HG03103 (cell line): Measurements from ENCODE around the gene CAVIN3.
A peak's percentile ranks its signal among the peaks of the same experiment; 100 is the strongest.
"Not testable (repeated sequence)": the region's sequence is repeated elsewhere in the genome, so short reads cannot be mapped to it uniquely, and the experiment has no call there.

Source experiments
- ATAC-seq: cut with Tn5 transposase; IDR thresholded peaks from one replicate; pipeline ENCODE4 v1.9.1; 2021; ENCODE audit warnings: low read depth; ENCODE audit not compliant: unreplicated experiment

The CAVIN3 gene

GRCh38 chr11:6326985-6327384 lies 6.7 kb upstream of the CAVIN3 start:
- ATAC-seq: no peak

GRCh38 chr11:6326303-6326702 lies 6.0 kb upstream of the CAVIN3 start:
- no peak for ATAC-seq

- no peak for ATAC-seq
These were observed 3.1 kb upstream of the CAVIN3 start for GRCh38 chr11:6323291-6323905.

GRCh38 chr11:6321961-6322362 lies 1.7 kb upstream of the CAVIN3 start:
- ATAC-seq: no peak

GRCh38 chr11:6321356-6321755 lies 1.1 kb upstream of the CAVIN3 start:
- no peak for ATAC-seq

- peak; percentile 43 for ATAC-seq
These were observed 444 bp downstream of the CAVIN3 start for GRCh38 chr11:6319704-6320410.

- ATAC-seq: no peak
These were observed 1.1 kb downstream of the CAVIN3 start for GRCh38 chr11:6319001-6319703.

- no peak for ATAC-seq
These were observed 2.1 kb downstream of the CAVIN3 start for GRCh38 chr11:6318204-6318603.

- peak; percentile 64 for ATAC-seq
These were observed 4.4 kb downstream of the CAVIN3 start for GRCh38 chr11:6315811-6316425.

GRCh38 chr11:6312106-6312505 lies 8.2 kb downstream of the CAVIN3 start:
- ATAC-seq: no peak

- no peak for ATAC-seq
These were observed 12.4 kb downstream of the CAVIN3 start for GRCh38 chr11:6307876-6308275.

- no peak for ATAC-seq
These were observed 15.0 kb downstream of the CAVIN3 start for GRCh38 chr11:6305297-6305696.

- ATAC-seq: no peak
These were observed 16.6 kb downstream of the CAVIN3 start for GRCh38 chr11:6303661-6304060.

- no peak for ATAC-seq
These were observed 19.2 kb downstream of the CAVIN3 start for GRCh38 chr11:6301096-6301495.

GRCh38 chr11:6300325-6300724 lies 20.0 kb downstream of the CAVIN3 start:
- no peak for ATAC-seq

- no peak for ATAC-seq
These were observed 21.7 kb downstream of the CAVIN3 start for GRCh38 chr11:6298605-6299004.

GRCh38 chr11:6297831-6298230 lies 22.5 kb downstream of the CAVIN3 start:
- ATAC-seq: no peak

GRCh38 chr11:6285019-6285418 lies 35.3 kb downstream of the CAVIN3 start:
- no peak for ATAC-seq

- ATAC-seq: no peak
These were observed 36.1 kb downstream of the CAVIN3 start for GRCh38 chr11:6284250-6284649.

GRCh38 chr11:6283453-6284023 lies 36.8 kb downstream of the CAVIN3 start:
- ATAC-seq: no peak

- not testable (repeated sequence) for ATAC-seq
These were observed 39.5 kb downstream of the CAVIN3 start for GRCh38 chr11:6280809-6281208.
